ENCODE data around the gene HS3ST3A1. TPM values are rescaled to one million over a fixed set of nuclear protein-coding genes. Genes with fewer than 3 reads are reported as not detected.

The HS3ST3A1 gene
- total and polyA plus RNA-seq, 2 of the 4 experiments (the other 2 are of a cell fraction), result 8.8 to 9.0 TPM

GRCh38 chr17:13490427-13490826, 111.3 kb downstream of the HS3ST3A1 start:
- Histone ChIP-seq H3K18ac (ENCODE audit: low read depth, low read length) (no peak overlapping the region), H2BK20ac (ENCODE audit: low read depth, low read length) (no peak overlapping the region), H3K9ac (ENCODE audit: low read depth, low read length) (no peak overlapping the region), H2BK15ac (ENCODE audit: low read depth, low read length) (no peak overlapping the region), H3K4ac (ENCODE audit: low read depth, low read length) (0 out of 2 replicates have a peak overlapping the region, but pooled peaks have one; percentile 35), H3K36me3 (ENCODE audit: control insufficient read depth, insufficient read depth, low read length) (no peaks in the 10 kb centered on the region), H2BK120ac (ENCODE audit: low read depth, low read length) (no peak overlapping the region; the same call in 1 of the 2 replicates), H3K4me1 (ENCODE audit: control insufficient read depth, insufficient read depth, low read length) (0 out of 2 replicates have a peak, but pooled peaks cover 2% of the 10 kb centered on the region), H3K9me1 (ENCODE audit: insufficient read depth, low read length) (no peaks in the 10 kb centered on the region), H3K27ac (ENCODE audit: insufficient read depth, low read length) (no peak overlapping the region), H3K14ac (replicated peaks; ENCODE audit: low read depth, low read length) (peak overlapping the region; percentile 68; the same call in 1 of the 2 replicates), H2AK9ac (replicated peaks; ENCODE audit: low read depth, low read length, poor library complexity) (no peak overlapping the region), H4K20me1 (ENCODE audit: insufficient read depth, low read length) (no peaks in the 10 kb centered on the region), H3K23ac (ENCODE audit: low read depth, low read length) (0 out of 2 replicates have a peak overlapping the region, but pooled peaks have one; percentile 5), H3K27me3 (ENCODE audit: control insufficient read depth, insufficient read depth, low read length) (no peaks in the 10 kb centered on the region), H2BK5ac (ENCODE audit: low read depth, low read length, poor library complexity, severe bottlenecking) (no peak overlapping the region), H2AK5ac (ENCODE audit: low read depth, low read length) (no peak overlapping the region), H2AFZ (replicated peaks; ENCODE audit: low read length, poor library complexity) (no peak overlapping the region), H3K4me2 (ENCODE audit: low read depth, low read length) (no peak overlapping the region), H4K91ac (ENCODE audit: insufficient read depth, low read depth, low read length) (no peak overlapping the region), H3K56ac (ENCODE audit: extremely low read depth, insufficient read depth, low read length) (no peak overlapping the region), H4K5ac (ENCODE audit: low read depth, low read length) (no peak overlapping the region), H3K9me3 (ENCODE audit: control insufficient read depth, insufficient read depth, low read length) (no peaks in the 10 kb centered on the region), H4K8ac (ENCODE audit: low read depth in 2 of 2, low read length in 2 of 2) (peak overlapping the region in 1 of 2 experiments; percentile 26; a peak in 1 of 4 replicates), H3K4me3 (ENCODE audit: insufficient read depth, low read depth, low read length) (no peak overlapping the region), H3K79me1 (ENCODE audit: low read depth in 1 of 2, low read length in 2 of 2) (peaks cover 7 to 20% of the 10 kb centered on the region in 2 experiments; a peak in 3 of 4 replicates)
- no TSS peak for BruUV-seq (replicated peaks)
- dilution Hi-C loops (cut with HindIII; ENCODE audit: low sequenced_read_pairs, unreplicated experiment), result no loop called here
- in situ Hi-C loops (cut with MboI; ENCODE audit: low sequenced_read_pairs), result no loop called here
- ATAC-seq (ENCODE audit: low read depth) (no peak), DNase-seq (no peak)
- POLR2A ChIA-PET (ENCODE audit: unreplicated experiment), result interaction anchor here (0.5 kb wide), 1 partner anchor 20 kb away, joined by 5 read pairs; no protein-coding TSS in a partner anchor
- intact Hi-C loops (cut with micrococcal nuclease), result no loop called here
- CTCF ChIA-PET, result interaction anchor here (0.6 kb wide), 1 partner anchor 11 kb away, joined by 3 read pairs; no protein-coding TSS in a partner anchor
- WGBS, 2 experiments (ENCODE audit: extremely low coverage in 2 of 2, insufficient read length in 1 of 2), result no CpG with 5 or more reads among the region's 3 CpGs
- TF ChIP-seq POLR2A (IDR thresholded peaks at IDR 0.05; ENCODE audit: low read depth, low read length) (no peak), FOS (IDR thresholded peaks at IDR 0.05; ENCODE audit: low read depth, low read length) (no peak), CTCF (conservative IDR thresholded peaks at IDR 0.05; ENCODE audit: low read depth, low read length) (no peak), CEBPB (IDR thresholded peaks at IDR 0.05; ENCODE audit: low read depth, low read length) (no peak), ELK1 (IDR thresholded peaks at IDR 0.05; ENCODE audit: borderline replicate concordance, low read depth, low read length) (no peak), NFE2L2 (IDR thresholded peaks at IDR 0.05; ENCODE audit: low read depth, low read length) (no peak), BHLHE40 (IDR thresholded peaks at IDR 0.05; ENCODE audit: low read depth, low read length) (no peak), RAD21 (IDR thresholded peaks at IDR 0.05; ENCODE audit: low read length) (no peak), SMC3 (IDR thresholded peaks at IDR 0.05; ENCODE audit: low read depth, low read length) (no peak), RCOR1 (IDR thresholded peaks at IDR 0.05; ENCODE audit: insufficient replicate concordance, low read length) (no peak), MAZ (IDR thresholded peaks at IDR 0.05; ENCODE audit: borderline replicate concordance, low read depth, low read length) (no peak), MXI1 (IDR thresholded peaks at IDR 0.05; ENCODE audit: borderline replicate concordance, low read depth, low read length) (no peak), CHD1 (IDR thresholded peaks at IDR 0.05; ENCODE audit: low read depth, low read length) (no peak), MAFK (IDR thresholded peaks at IDR 0.05; ENCODE audit: low read depth, low read length) (no peak), USF2 (IDR thresholded peaks at IDR 0.05; ENCODE audit: low read depth, low read length) (no peak)
